Cardiac muscle cell (in vitro differentiated cells and primary cell): ENCODE data around the gene INS. TPM values are rescaled to one million over a fixed set of nuclear protein-coding genes. Genes with fewer than 3 reads are reported as not detected.

ENCODE experiments used
- DNase-seq, 2 donors: peaks; one replicate each; pipeline versions ENCODE4 v3.0.0 to v3.0.0-alpha.2; 2010 to 2017; ENCODE audit warnings: low read depth in 1 of 2, low spot score in 1 of 2
- H3K27ac ChIP-seq: fragments of 200-600 bp; sonication (generic); 2 replicates; pipeline ENCODE4 v1.5.1; 2016
- H3K27me3 ChIP-seq: fragments of 200-600 bp; sonication (generic); 2 replicates; pipeline ENCODE4 v1.6.0; 2016; ENCODE audit warnings: control low read depth
- H3K36me3 ChIP-seq: fragments of 200-600 bp; sonication (generic); 2 replicates; pipeline ENCODE4 v1.5.1; 2016; ENCODE audit warnings: control low read depth
- H3K4me1 ChIP-seq: fragments of 200-600 bp; sonication (generic); 2 replicates; pipeline ENCODE4 v1.8.1; 2017; ENCODE audit warnings: low read depth, mild to moderate bottlenecking, mixed run types
- H3K4me3 ChIP-seq: fragments of 200-600 bp; sonication (generic); 2 replicates; pipeline ENCODE4 v1.5.1; 2016; ENCODE audit warnings: mild to moderate bottlenecking
- H3K9me3 ChIP-seq: fragments of 200-600 bp; sonication (generic); 2 replicates; pipeline ENCODE4 v1.5.1; 2017; ENCODE audit warnings: low read depth, mild to moderate bottlenecking, control low read depth
- polyA plus RNA-seq: library from polyadenylated mRNA; unstranded; fragments of >200 nt; fragmentation: Nextera tagmentation; extraction: Ambion mirVana; gene quantifications from 2 replicates; pipeline ENCODE4 v1.2.1, GENCODE V29; 2016
- total RNA-seq: library from RNA; depleted of rRNA; stranded (reverse); fragments of >200 nt; gene quantifications from 2 replicates; pipeline ENCODE4 v1.2.3, GENCODE V29; 2016
- TF ChIP-seq, protein P1 (sequence below): IDR thresholded peaks from 2 replicates; pipeline ENCODE4 v1.5.1; 2012; ENCODE audit warnings: low read depth, mild to moderate bottlenecking, low read length

The INS gene
- total and polyA plus RNA-seq, 2 experiments from 2014 or later: not detected

DNA sequence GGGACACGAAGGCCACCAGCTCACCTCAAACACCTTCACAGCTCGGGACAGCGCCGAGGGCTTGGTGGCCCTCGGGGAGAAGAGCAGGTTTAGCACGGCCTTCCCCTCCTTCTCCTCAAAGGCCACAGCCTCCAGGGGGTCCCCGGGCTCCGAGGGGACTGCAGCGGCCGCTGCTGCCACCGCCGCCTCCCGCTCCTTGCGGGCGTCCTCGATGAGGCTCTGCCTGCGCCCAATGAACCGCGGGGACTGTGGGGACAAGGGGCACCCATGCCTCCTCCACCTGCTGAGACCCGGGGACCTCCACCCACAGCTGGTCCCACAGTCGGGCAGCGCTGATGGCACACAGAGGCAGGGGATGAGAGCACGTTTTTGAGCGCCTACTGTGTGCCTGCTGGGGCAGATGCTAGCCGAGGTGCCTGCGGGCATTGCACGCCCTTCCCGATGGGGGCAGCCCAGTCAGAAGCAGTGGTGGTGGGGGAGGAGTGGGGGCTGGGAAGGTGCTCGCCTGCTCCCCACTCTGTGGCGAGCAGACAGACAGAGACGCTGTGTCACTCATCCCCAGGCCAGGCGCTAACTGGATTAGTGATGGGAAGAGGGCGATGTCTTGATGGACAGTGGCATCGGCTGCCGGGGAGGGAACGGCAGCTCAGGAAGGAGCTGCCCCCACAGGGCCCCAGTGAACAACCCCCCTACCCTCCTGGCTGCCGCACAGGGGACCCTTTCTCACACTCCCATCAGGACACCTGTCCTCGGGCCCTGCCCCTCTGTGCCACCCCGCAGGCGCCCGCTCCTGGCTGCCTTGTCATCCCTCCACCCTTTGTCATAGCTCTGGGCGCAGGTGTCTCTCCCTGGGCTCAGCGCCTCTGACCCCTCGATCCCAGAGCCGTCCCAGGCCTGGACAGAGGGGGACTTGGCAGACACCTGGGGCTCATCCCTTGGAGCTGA is 8.9 kb upstream of the INS start:
- Histone ChIP-seq H3K9me3 (no peaks in the 10 kb centered on the region), H3K27me3 (no peaks in the 10 kb centered on the region), H3K27ac (no peak overlapping the region), H3K4me1 (no peaks in the 10 kb centered on the region), H3K4me3 (no peak overlapping the region), H3K36me3 (no peaks in the 10 kb centered on the region)
- TF ChIP-seq, protein P1, sequence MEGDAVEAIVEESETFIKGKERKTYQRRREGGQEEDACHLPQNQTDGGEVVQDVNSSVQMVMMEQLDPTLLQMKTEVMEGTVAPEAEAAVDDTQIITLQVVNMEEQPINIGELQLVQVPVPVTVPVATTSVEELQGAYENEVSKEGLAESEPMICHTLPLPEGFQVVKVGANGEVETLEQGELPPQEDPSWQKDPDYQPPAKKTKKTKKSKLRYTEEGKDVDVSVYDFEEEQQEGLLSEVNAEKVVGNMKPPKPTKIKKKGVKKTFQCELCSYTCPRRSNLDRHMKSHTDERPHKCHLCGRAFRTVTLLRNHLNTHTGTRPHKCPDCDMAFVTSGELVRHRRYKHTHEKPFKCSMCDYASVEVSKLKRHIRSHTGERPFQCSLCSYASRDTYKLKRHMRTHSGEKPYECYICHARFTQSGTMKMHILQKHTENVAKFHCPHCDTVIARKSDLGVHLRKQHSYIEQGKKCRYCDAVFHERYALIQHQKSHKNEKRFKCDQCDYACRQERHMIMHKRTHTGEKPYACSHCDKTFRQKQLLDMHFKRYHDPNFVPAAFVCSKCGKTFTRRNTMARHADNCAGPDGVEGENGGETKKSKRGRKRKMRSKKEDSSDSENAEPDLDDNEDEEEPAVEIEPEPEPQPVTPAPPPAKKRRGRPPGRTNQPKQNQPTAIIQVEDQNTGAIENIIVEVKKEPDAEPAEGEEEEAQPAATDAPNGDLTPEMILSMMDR: no peak
- no peak for DNase-seq

DNA sequence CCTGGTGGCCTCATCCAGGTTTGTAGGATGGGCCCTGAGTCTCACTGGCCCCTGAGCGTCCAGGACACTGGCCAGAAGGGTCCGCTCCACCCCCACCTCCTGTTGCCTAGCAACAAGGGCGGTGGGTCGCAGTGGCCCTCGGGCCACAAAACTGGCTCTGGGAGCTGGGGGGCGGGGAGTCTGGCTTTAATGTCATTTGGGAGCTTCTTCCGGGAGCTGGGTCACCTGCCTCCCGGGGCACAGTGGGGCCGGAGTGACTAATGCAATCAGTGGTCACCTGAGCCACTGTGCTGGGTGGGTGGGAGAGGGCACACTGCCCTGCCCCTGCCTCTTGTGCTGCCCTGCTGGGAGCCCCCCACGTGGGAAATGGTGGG is 8.0 kb upstream of the INS start:
- TF ChIP-seq, protein P1: no peak
- no peak overlapping the region for H3K27ac ChIP-seq
- DNase-seq: no peak
- no peaks in the 10 kb centered on the region for H3K36me3 ChIP-seq
- no peaks in the 10 kb centered on the region for H3K4me1 ChIP-seq
- no peak overlapping the region for H3K4me3 ChIP-seq
- no peaks in the 10 kb centered on the region for H3K9me3 ChIP-seq
- no peaks in the 10 kb centered on the region for H3K27me3 ChIP-seq

DNA sequence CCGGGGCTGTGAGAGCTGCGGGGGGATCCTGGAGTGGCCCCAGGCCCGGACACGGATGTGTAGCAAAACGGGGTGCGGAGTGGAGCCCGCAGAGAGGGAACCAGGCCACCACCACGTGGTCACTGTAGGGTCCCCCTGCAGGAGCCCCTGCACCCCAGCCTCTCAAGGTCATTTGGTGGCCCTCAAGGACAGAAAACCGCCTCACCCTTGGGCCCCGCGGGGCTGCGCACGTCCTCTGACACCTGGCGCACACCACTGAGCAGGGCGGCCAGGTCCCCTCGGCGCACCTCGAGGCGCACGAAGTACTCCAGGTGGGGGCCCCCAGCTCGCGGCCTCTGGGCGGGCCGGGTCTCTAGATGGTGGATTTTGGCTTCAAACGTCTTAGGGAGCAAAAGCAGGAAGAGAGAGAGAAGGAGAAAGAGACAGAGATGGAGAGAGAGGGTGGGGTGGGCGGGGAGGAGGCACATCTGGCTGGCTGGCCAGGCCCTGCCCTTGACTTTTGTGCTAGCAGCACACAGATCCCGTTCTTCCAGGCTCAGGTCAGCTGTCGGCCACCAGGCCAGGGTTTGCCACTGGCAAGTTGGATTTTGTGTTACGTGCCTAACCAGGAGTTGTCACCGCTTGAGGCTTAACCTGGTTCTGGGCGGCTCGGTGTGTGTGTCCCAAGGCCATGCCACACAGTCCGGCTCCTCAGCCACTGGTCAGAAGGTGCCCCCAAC is 7.4 kb upstream of the INS start:
- no peak for DNase-seq
- Histone ChIP-seq H3K36me3 (no peaks in the 10 kb centered on the region), H3K4me3 (no peak overlapping the region), H3K4me1 (no peaks in the 10 kb centered on the region), H3K9me3 (no peaks in the 10 kb centered on the region), H3K27me3 (no peaks in the 10 kb centered on the region), H3K27ac (no peak overlapping the region)
- TF ChIP-seq, protein P1: no peak

DNA sequence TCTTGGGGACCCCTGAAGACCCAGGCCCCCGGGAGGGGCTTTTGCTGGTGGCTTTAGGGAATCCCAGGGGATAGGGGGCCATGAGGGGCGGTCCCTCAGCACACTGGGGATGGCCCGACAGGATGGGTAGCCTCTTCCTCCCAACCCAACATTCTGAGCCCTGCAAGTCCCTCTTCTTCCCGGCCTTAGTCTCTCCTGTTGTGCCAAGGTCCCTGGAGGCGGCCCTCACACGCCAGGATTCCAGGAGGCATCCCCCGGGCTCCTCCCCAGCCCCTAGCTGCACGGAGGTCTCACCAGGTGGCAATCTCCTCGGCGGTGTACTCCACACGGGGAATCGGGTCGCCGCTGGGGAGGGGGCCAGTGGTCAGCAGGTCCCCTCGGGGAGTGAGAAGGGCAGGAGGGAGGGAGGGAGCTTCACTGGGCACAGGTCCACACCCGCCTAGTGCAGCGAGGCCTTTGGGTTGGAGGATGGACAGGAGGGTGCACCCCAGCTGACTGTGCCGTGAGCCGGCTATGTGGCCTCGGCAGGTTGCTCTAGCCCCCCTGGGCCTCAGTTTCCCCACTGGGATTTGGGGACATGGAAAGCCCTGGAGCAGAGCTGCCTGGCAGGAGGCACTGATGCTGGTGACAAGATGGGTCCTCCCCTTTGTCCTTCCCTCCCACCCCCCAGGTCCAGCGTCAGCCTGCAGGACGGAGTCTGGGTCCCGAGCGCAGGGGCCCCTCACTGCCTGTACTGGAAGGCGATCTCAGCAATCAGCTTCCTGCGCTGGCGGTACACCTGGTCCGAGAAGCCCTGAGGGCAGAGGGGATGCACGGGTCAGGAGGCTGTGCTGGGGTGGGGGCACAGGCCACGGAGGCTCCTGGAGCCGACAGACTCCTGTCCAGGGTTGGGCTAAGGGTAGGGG is 6.4 kb upstream of the INS start:
- no peak overlapping the region for H3K4me3 ChIP-seq
- no peaks in the 10 kb centered on the region for H3K27me3 ChIP-seq
- TF ChIP-seq, protein P1: no peak
- no peaks in the 10 kb centered on the region for H3K36me3 ChIP-seq
- H3K27ac ChIP-seq: no peak overlapping the region
- no peak for DNase-seq
- no peaks in the 10 kb centered on the region for H3K4me1 ChIP-seq
- no peaks in the 10 kb centered on the region for H3K9me3 ChIP-seq
